ENCODE results near the gene CNTN2.

DNA sequence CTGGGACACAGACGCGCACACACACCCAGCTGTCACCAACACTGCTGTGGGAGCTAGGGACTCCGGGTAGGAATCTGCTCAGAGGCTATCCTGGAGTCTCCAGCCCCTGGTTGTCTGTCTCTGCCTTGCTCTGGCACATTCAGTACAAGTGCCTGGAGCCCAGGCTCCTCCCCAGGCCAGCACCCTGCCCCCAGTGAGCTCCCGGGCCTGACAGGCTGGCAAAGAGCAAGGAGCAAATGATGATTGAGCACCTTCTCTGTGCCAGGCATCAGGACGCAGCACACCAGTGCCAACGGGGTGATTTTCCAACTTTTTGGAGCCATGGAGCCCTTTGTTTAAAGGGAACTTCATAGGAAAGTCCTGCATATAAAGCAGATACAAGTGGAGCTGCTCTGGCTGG, 6.5 kb downstream of the CNTN2 start:
- TF ChIP-seq, protein P1, sequence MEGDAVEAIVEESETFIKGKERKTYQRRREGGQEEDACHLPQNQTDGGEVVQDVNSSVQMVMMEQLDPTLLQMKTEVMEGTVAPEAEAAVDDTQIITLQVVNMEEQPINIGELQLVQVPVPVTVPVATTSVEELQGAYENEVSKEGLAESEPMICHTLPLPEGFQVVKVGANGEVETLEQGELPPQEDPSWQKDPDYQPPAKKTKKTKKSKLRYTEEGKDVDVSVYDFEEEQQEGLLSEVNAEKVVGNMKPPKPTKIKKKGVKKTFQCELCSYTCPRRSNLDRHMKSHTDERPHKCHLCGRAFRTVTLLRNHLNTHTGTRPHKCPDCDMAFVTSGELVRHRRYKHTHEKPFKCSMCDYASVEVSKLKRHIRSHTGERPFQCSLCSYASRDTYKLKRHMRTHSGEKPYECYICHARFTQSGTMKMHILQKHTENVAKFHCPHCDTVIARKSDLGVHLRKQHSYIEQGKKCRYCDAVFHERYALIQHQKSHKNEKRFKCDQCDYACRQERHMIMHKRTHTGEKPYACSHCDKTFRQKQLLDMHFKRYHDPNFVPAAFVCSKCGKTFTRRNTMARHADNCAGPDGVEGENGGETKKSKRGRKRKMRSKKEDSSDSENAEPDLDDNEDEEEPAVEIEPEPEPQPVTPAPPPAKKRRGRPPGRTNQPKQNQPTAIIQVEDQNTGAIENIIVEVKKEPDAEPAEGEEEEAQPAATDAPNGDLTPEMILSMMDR (IDR thresholded peaks at IDR 0.05; ENCODE audit: low read length), result no peak
- TF ChIP-seq EZH2phosphoT487 (IDR thresholded peaks at IDR 0.05; ENCODE audit: low read length) (no peak), EZH2 (optimal IDR thresholded peaks at IDR 0.05; ENCODE audit: low read depth, low read length) (no peak)

All from MM.1S (cell line).